ENCODE measurements around the gene ATXN3L.

ATXN3L gene

GRCh38 chrX:13283950-13284546, 35.8 kb downstream of the ATXN3L start:
- Histone ChIP-seq H3K79me2 (ENCODE audit: control insufficient read depth, insufficient read depth, low read length) (no peaks in the 10 kb centered on the region), H3K79me1 (ENCODE audit: low read length) (no peaks in the 10 kb centered on the region), H3K4me3 (ENCODE audit: low read length) (no peak overlapping the region), H3K18ac (ENCODE audit: low read length) (no peak overlapping the region), H3K4me1 (ENCODE audit: control insufficient read depth, low read depth, low read length) (no peaks in the 10 kb centered on the region), H3K9ac (ENCODE audit: low read length) (no peak overlapping the region), H3K27ac (ENCODE audit: low read depth, low read length) (no peak overlapping the region), H3K4ac (ENCODE audit: low read depth, low read length) (no peak overlapping the region), H2BK5ac (ENCODE audit: low read length) (no peak overlapping the region), H3K27me3 (ENCODE audit: insufficient read depth, low read length, poor library complexity) (no peaks in the 10 kb centered on the region), H3K23ac (ENCODE audit: low read length) (no peak overlapping the region), H2BK15ac (replicated peaks; ENCODE audit: low read depth) (peak overlapping the region; percentile 4), H2AK5ac (ENCODE audit: low read length) (no peak overlapping the region), H3K36me3 (ENCODE audit: control insufficient read depth, insufficient read depth, low read length) (no peaks in the 10 kb centered on the region), H3K4me2 (ENCODE audit: low read length) (no peak overlapping the region), H4K8ac (ENCODE audit: low read depth, low read length) (no peak overlapping the region), H4K5ac (ENCODE audit: low read length) (no peak overlapping the region), H2BK120ac (ENCODE audit: low read depth, low read length) (no peak overlapping the region), H3K56ac (ENCODE audit: low read length) (no peak overlapping the region)
- DNase-seq = peak; percentile 51
- WGBS (ENCODE audit: extremely low coverage, insufficient coverage, low lambda C conversion rate) = no CpG with 5 or more reads among the region's 1 CpG

- H3K4me3 ChIP-seq (ENCODE audit: low read length) = no peak overlapping the region
Observed at GRCh38 chrX:13283512-13283911, 36.3 kb downstream of the ATXN3L start.

GRCh38 chrX:13281289-13281688, 38.6 kb downstream of the ATXN3L start:
- Histone ChIP-seq H4K8ac (ENCODE audit: low read depth, low read length) (no peak overlapping the region), H3K27me3 (ENCODE audit: insufficient read depth, low read length, poor library complexity) (no peaks in the 10 kb centered on the region), H3K79me1 (ENCODE audit: low read length) (no peaks in the 10 kb centered on the region), H3K4ac (ENCODE audit: low read depth, low read length) (no peak overlapping the region), H3K56ac (ENCODE audit: low read length) (no peak overlapping the region), H3K18ac (ENCODE audit: low read length) (no peak overlapping the region), H3K4me2 (ENCODE audit: low read length) (no peak overlapping the region), H3K27ac (ENCODE audit: low read depth, low read length) (no peak overlapping the region), H3K36me3 (ENCODE audit: control insufficient read depth, insufficient read depth, low read length) (no peaks in the 10 kb centered on the region), H3K4me1 (ENCODE audit: control insufficient read depth, low read depth, low read length) (no peaks in the 10 kb centered on the region), H3K9ac (ENCODE audit: low read length) (no peak overlapping the region), H2BK120ac (ENCODE audit: low read depth, low read length) (no peak overlapping the region), H2BK5ac (ENCODE audit: low read length) (no peak overlapping the region), H4K5ac (ENCODE audit: low read length) (no peak overlapping the region), H2BK15ac (replicated peaks; ENCODE audit: low read depth) (no peak overlapping the region), H3K79me2 (ENCODE audit: control insufficient read depth, insufficient read depth, low read length) (no peaks in the 10 kb centered on the region), H2AK5ac (ENCODE audit: low read length) (no peak overlapping the region), H3K23ac (ENCODE audit: low read length) (no peak overlapping the region), H3K4me3 (ENCODE audit: low read length) (no peak overlapping the region)
- no peak for DNase-seq
- WGBS (ENCODE audit: extremely low coverage, insufficient coverage, low lambda C conversion rate) = no CpG with 5 or more reads among the region's 6 CpGs

More at GRCh38 chrX:13283512-13283911, 36.3 kb downstream of the ATXN3L start:
- Histone ChIP-seq H3K4ac (ENCODE audit: low read depth, low read length) (no peak overlapping the region), H3K27me3 (ENCODE audit: insufficient read depth, low read length, poor library complexity) (no peaks in the 10 kb centered on the region), H3K18ac (ENCODE audit: low read length) (no peak overlapping the region), H3K9ac (ENCODE audit: low read length) (no peak overlapping the region), H3K79me2 (ENCODE audit: control insufficient read depth, insufficient read depth, low read length) (no peaks in the 10 kb centered on the region), H3K4me2 (ENCODE audit: low read length) (no peak overlapping the region), H2BK120ac (ENCODE audit: low read depth, low read length) (peak overlapping the region; percentile 45), H3K79me1 (ENCODE audit: low read length) (no peaks in the 10 kb centered on the region), H3K27ac (ENCODE audit: low read depth, low read length) (no peak overlapping the region), H2BK15ac (replicated peaks; ENCODE audit: low read depth) (no peak overlapping the region), H3K4me1 (ENCODE audit: control insufficient read depth, low read depth, low read length) (no peaks in the 10 kb centered on the region), H3K56ac (ENCODE audit: low read length) (no peak overlapping the region), H4K8ac (ENCODE audit: low read depth, low read length) (no peak overlapping the region), H3K36me3 (ENCODE audit: control insufficient read depth, insufficient read depth, low read length) (no peaks in the 10 kb centered on the region), H3K23ac (ENCODE audit: low read length) (no peak overlapping the region), H2BK5ac (ENCODE audit: low read length) (no peak overlapping the region), H2AK5ac (ENCODE audit: low read length) (no peak overlapping the region), H4K5ac (ENCODE audit: low read length) (no peak overlapping the region)
- peak; percentile 66 for DNase-seq
- no CpG with 5 or more reads among the region's 2 CpGs for WGBS (ENCODE audit: extremely low coverage, insufficient coverage, low lambda C conversion rate)

GRCh38 chrX:13279279-13280018, 40.4 kb downstream of the ATXN3L start:
- no peaks in the 10 kb centered on the region for H3K79me2 ChIP-seq (ENCODE audit: control insufficient read depth, insufficient read depth, low read length)
- H3K56ac ChIP-seq (ENCODE audit: low read length) = peak overlapping the region; percentile 49
- no peak overlapping the region for H3K27ac ChIP-seq (ENCODE audit: low read depth, low read length)
- WGBS (ENCODE audit: extremely low coverage, insufficient coverage, low lambda C conversion rate) = no CpG with 5 or more reads among the region's 9 CpGs
- no peaks in the 10 kb centered on the region for H3K36me3 ChIP-seq (ENCODE audit: control insufficient read depth, insufficient read depth, low read length)
- no peak overlapping the region for H3K23ac ChIP-seq (ENCODE audit: low read length)
- no peak overlapping the region for H2BK120ac ChIP-seq (ENCODE audit: low read depth, low read length)
- H4K8ac ChIP-seq (ENCODE audit: low read depth, low read length) = no peak overlapping the region
- H3K4me2 ChIP-seq (ENCODE audit: low read length) = no peak overlapping the region
- no peak overlapping the region for H4K5ac ChIP-seq (ENCODE audit: low read length)
- H3K9ac ChIP-seq (ENCODE audit: low read length) = no peak overlapping the region
- H3K4ac ChIP-seq (ENCODE audit: low read depth, low read length) = no peak overlapping the region
- no peak overlapping the region for H3K18ac ChIP-seq (ENCODE audit: low read length)
- H3K4me3 ChIP-seq (ENCODE audit: low read length) = no peak overlapping the region
- no peak overlapping the region for H2AK5ac ChIP-seq (ENCODE audit: low read length)
- DNase-seq = peak; percentile 83
- no peak overlapping the region for H2BK5ac ChIP-seq (ENCODE audit: low read length)
- no peaks in the 10 kb centered on the region for H3K27me3 ChIP-seq (ENCODE audit: insufficient read depth, low read length, poor library complexity)
- H2BK15ac ChIP-seq (replicated peaks; ENCODE audit: low read depth) = no peak overlapping the region
- H3K79me1 ChIP-seq (ENCODE audit: low read length) = no peaks in the 10 kb centered on the region
- no peaks in the 10 kb centered on the region for H3K4me1 ChIP-seq (ENCODE audit: control insufficient read depth, low read depth, low read length)

- no peak for DNase-seq
- H2BK15ac ChIP-seq (replicated peaks; ENCODE audit: low read depth) = no peak overlapping the region
- H3K18ac ChIP-seq (ENCODE audit: low read length) = no peak overlapping the region
- H3K56ac ChIP-seq (ENCODE audit: low read length) = no peak overlapping the region
- no peaks in the 10 kb centered on the region for H3K4me1 ChIP-seq (ENCODE audit: control insufficient read depth, low read depth, low read length)
- no peak overlapping the region for H4K5ac ChIP-seq (ENCODE audit: low read length)
- H3K4me3 ChIP-seq (ENCODE audit: low read length) = no peak overlapping the region
- H3K79me1 ChIP-seq (ENCODE audit: low read length) = no peaks in the 10 kb centered on the region
- H3K27me3 ChIP-seq (ENCODE audit: insufficient read depth, low read length, poor library complexity) = no peaks in the 10 kb centered on the region
- no peak overlapping the region for H3K4ac ChIP-seq (ENCODE audit: low read depth, low read length)
- no peak overlapping the region for H2AK5ac ChIP-seq (ENCODE audit: low read length)
- H2BK5ac ChIP-seq (ENCODE audit: low read length) = no peak overlapping the region
- no peaks in the 10 kb centered on the region for H3K79me2 ChIP-seq (ENCODE audit: control insufficient read depth, insufficient read depth, low read length)
- no peaks in the 10 kb centered on the region for H3K36me3 ChIP-seq (ENCODE audit: control insufficient read depth, insufficient read depth, low read length)
- WGBS (ENCODE audit: extremely low coverage, insufficient coverage, low lambda C conversion rate) = no CpG with 5 or more reads among the region's 3 CpGs
- H3K4me2 ChIP-seq (ENCODE audit: low read length) = no peak overlapping the region
- H2BK120ac ChIP-seq (ENCODE audit: low read depth, low read length) = no peak overlapping the region
- H3K27ac ChIP-seq (ENCODE audit: low read depth, low read length) = no peak overlapping the region
- H3K23ac ChIP-seq (ENCODE audit: low read length) = no peak overlapping the region
- H3K9ac ChIP-seq (ENCODE audit: low read length) = no peak overlapping the region
- no peak overlapping the region for H4K8ac ChIP-seq (ENCODE audit: low read depth, low read length)
Observed at GRCh38 chrX:13277539-13277938, 42.3 kb downstream of the ATXN3L start.
